Stimulated activated CD8-positive, alpha-beta memory T cell treated with anti-CD3 and anti-CD28 coated beads, Interleukin-7, amount 100 ng/mL, for 1 hour (primary cell): ENCODE measurements around the gene RHOU.
"Not testable (repeated sequence)": the region's sequence is repeated elsewhere in the genome, so short reads cannot be mapped to it uniquely, and the experiment has no call there.

ENCODE experiments used
- DNase-seq, 2 donors: peaks; one replicate each; pipeline ENCODE4 v3.0.0-alpha.2; 2020; ENCODE audit warnings: low read depth in 2 of 2

Gene RHOU

GRCh38 chr1:228756457-228756856 is 21.2 kb downstream of the RHOU start:
- DNase-seq = no peak

GRCh38 chr1:228758447-228758846 is 23.2 kb downstream of the RHOU start:
- DNase-seq = no peak

- no peak for DNase-seq
Observed at GRCh38 chr1:228760979-228761378, 25.7 kb downstream of the RHOU start.

- no peak for DNase-seq
Observed at GRCh38 chr1:228763561-228763960, 28.3 kb downstream of the RHOU start.

GRCh38 chr1:228765168-228765946 is 30.1 kb downstream of the RHOU start:
- DNase-seq = no peak

- DNase-seq = no peak
Observed at GRCh38 chr1:228766788-228767187, 31.5 kb downstream of the RHOU start.

GRCh38 chr1:228767636-228768354 is 32.5 kb downstream of the RHOU start:
- DNase-seq = no peak

GRCh38 chr1:228768355-228769000 is 33.2 kb downstream of the RHOU start:
- DNase-seq = no peak

GRCh38 chr1:228770779-228771223 is 35.5 kb downstream of the RHOU start:
- DNase-seq = no peak

- no peak for DNase-seq
Observed at GRCh38 chr1:228772516-228773212, 37.4 kb downstream of the RHOU start.

- DNase-seq = not testable (repeated sequence)
Observed at GRCh38 chr1:228775946-228776345, 40.7 kb downstream of the RHOU start.

GRCh38 chr1:228776449-228776848 is 41.2 kb downstream of the RHOU start:
- DNase-seq = no peak

GRCh38 chr1:228777236-228777635 is 42.0 kb downstream of the RHOU start:
- DNase-seq = no peak

- no peak for DNase-seq
Observed at GRCh38 chr1:228778026-228778425, 42.7 kb downstream of the RHOU start.

GRCh38 chr1:228778466-228778865 is 43.2 kb downstream of the RHOU start:
- no peak for DNase-seq

- no peak for DNase-seq
Observed at GRCh38 chr1:228778961-228779360, 43.7 kb downstream of the RHOU start.

GRCh38 chr1:228781161-228781808 is 46.0 kb downstream of the RHOU start:
- DNase-seq = no peak

- no peak for DNase-seq
Observed at GRCh38 chr1:228781809-228782661, 46.8 kb downstream of the RHOU start.

- DNase-seq = no peak
Observed at GRCh38 chr1:228782662-228783417, 47.6 kb downstream of the RHOU start.
